ENCODE data around the gene TPCN1. TPM values are rescaled to one million over a fixed set of nuclear protein-coding genes. Genes with fewer than 3 reads are reported as not detected.

TPCN1 gene
- total RNA-seq, 1 experiment from 2014 or later = 32.7 TPM

DNA sequence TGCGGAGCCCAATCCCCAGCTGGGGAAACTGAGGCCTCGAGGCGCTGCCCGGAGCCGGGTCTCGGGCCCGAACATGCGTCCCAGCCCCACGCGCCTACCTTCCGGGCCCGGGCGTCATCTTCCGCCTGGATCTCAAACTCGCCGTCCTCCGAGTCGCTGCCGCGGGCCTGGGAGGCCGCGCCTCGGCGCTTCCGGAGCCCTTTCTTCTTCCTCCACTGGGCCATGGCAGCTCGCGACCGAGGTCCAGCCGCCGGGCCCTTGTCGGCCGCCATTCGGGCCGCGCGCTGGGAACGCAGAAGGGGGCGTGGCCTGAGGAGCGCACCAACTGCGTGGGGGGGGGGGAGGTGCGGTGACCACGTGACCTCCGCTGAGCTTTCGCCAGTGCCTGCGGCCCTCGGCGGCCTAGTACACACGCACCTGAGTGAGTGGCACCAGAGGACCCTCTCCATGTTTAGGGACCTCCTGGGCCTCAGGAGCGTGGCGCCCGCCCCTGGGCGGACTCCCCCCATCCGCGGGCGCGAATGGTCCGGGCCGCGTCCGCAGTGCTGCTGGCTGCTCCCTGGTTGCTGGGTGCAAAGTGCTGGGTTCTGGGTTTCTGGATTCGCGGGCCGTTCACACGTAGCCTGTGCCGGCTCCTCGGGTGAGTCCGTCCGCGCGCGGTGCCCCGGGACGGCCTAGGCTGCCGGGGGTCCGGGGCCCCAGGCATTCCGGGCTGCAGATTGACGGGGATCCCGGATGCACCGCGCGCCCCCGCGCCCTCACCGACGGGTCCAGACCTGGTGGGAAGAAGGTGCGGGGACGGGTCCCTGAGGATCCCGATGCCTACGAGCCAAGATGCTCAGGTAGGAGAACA is 35.9 kb upstream of the TPCN1 start, which contains the start of the genes DDX54 and RITA1 (continued):
- TF ChIP-seq EMX1 (CRISPR knock-in tag; IDR thresholded peaks at IDR 0.05) (no peak), ELF4 (CRISPR knock-in tag; IDR thresholded peaks at IDR 0.05; ENCODE audit: low read depth) (no peak), NFYB (CRISPR knock-in tag; conservative IDR thresholded peaks at IDR 0.05; ENCODE audit: low read depth) (no peak), NR3C1 (CRISPR knock-in tag; conservative IDR thresholded peaks at IDR 0.05; ENCODE audit: low read depth) (no peak), AFF4 (CRISPR knock-in tag; IDR thresholded peaks at IDR 0.05; ENCODE audit: borderline replicate concordance) (no peak), ZNF671 (CRISPR knock-in tag; IDR thresholded peaks at IDR 0.05) (no peak), NFE2L1 (CRISPR knock-in tag; IDR thresholded peaks at IDR 0.05) (0 out of 2 replicates have a peak, but pooled peaks have one; percentile 74), SP1 (CRISPR knock-in tag; conservative IDR thresholded peaks at IDR 0.05) (peak; percentile 96), AR (CRISPR knock-in tag; IDR thresholded peaks at IDR 0.05) (no peak), ZSCAN18 (CRISPR knock-in tag; IDR thresholded peaks at IDR 0.05) (no peak), RORB (CRISPR knock-in tag; IDR thresholded peaks at IDR 0.05) (no peak), ZNF219 (CRISPR knock-in tag; IDR thresholded peaks at IDR 0.05; ENCODE audit: borderline replicate concordance) (no peak), KAT7 (CRISPR knock-in tag; IDR thresholded peaks at IDR 0.05; ENCODE audit: borderline replicate concordance) (no peak)
- TF ChIP-seq, protein P1, sequence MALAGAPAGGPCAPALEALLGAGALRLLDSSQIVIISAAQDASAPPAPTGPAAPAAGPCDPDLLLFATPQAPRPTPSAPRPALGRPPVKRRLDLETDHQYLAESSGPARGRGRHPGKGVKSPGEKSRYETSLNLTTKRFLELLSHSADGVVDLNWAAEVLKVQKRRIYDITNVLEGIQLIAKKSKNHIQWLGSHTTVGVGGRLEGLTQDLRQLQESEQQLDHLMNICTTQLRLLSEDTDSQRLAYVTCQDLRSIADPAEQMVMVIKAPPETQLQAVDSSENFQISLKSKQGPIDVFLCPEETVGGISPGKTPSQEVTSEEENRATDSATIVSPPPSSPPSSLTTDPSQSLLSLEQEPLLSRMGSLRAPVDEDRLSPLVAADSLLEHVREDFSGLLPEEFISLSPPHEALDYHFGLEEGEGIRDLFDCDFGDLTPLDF (CRISPR knock-in tag; IDR thresholded peaks at IDR 0.05) = no peak

DNA sequence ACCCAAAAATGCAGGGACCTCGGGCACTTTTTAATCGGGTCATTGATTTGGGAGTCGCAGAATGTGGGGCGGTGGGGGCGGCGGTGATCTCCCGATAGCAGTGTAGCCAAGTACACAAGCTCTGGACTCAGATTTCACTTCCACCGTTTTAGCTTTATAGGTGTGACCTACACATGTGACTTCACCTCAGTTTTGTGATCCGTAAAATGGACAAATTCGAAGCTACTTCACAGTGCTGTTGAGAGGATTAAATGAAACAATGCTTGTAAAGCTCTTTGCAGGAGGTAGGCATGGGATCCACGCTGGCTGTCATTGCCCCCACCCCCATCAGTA is 35.3 kb upstream of the TPCN1 start:
- CTCF ChIA-PET = interaction anchor here (0.7 to 4.3 kb wide), 8 partner anchors 9 to 239 kb away, joined by 3 to 21 read pairs (median 5); partner anchors contain the start of genes CFAP73 and RASAL1
- POLR2A ChIA-PET = interaction anchor here (1.6 kb wide), 1 partner anchor 60 kb away, joined by 5 read pairs; no protein-coding TSS in a partner anchor
- Mint-ChIP-seq H3K4me1 (peaks cover 19% of the 10 kb centered on the region), H3K36me3 (peaks cover 29% of the 10 kb centered on the region), H3K4me3 (peak overlapping the region; percentile 88), H3K9me3 (no peaks in the 10 kb centered on the region), H3K27ac (no peak overlapping the region), H3K27me3 (ENCODE audit: low read depth) (no peaks in the 10 kb centered on the region)
- DNase-seq (ENCODE audit: low spot score) (no peak), ATAC-seq (no peak)
- no peak for TF ChIP-seq ZBTB21 (CRISPR knock-in tag; IDR thresholded peaks at IDR 0.05; ENCODE audit: borderline replicate concordance)
- 0 out of 2 replicates have a peak, but pooled peaks have one; percentile 17 for TF ChIP-seq GTF2I (CRISPR knock-in tag; conservative IDR thresholded peaks at IDR 0.05)
